GM23338 (cell line): ENCODE measurements around the gene ATP6V0A4. TPM values are rescaled to one million over a fixed set of nuclear protein-coding genes. Genes with fewer than 3 reads are reported as not detected.

ENCODE experiments used
- ATAC-seq: fragments of 200-7000 bp; cut with Tn5 transposase; 3 replicates; pipeline ENCODE4 v1.9.1; 2020
- DNase-seq: peaks from one replicate; pipeline ENCODE4 v3.0.0-alpha.2; 2015; ENCODE audit warnings: low spot score
- H2AFZ ChIP-seq: fragments of 200-600 bp; sonication (generic); 2 replicates; pipeline ENCODE4 v1.8.0; 2016; ENCODE audit warnings: antibody characterized with exemption, mild to moderate bottlenecking, moderate library complexity
- H3F3A ChIP-seq: fragments of 200-600 bp; sonication (generic); replicated peaks from 2 replicates; pipeline ENCODE4 v1.8.0; 2017; ENCODE audit warnings: antibody characterized with exemption, mixed run types, low read depth
- H3K27ac ChIP-seq: fragments of 200-600 bp; sonication (generic); 2 replicates; pipeline ENCODE4 v1.6.1; 2016; ENCODE audit warnings: low read depth
- H3K27me3 ChIP-seq: fragments of 200-600 bp; sonication (generic); 2 replicates; pipeline ENCODE4 v1.8.0; 2016; ENCODE audit warnings: mild to moderate bottlenecking, mixed run types, moderate library complexity; ENCODE audit not compliant: insufficient read depth
- H3K36me3 ChIP-seq: fragments of 200-600 bp; sonication (generic); 2 replicates; pipeline ENCODE4 v1.8.0; 2016; ENCODE audit warnings: mild to moderate bottlenecking; ENCODE audit not compliant: insufficient read depth
- H3K4me1 ChIP-seq: fragments of 200-600 bp; sonication (generic); 2 replicates; pipeline ENCODE4 v1.8.0; 2016; ENCODE audit warnings: mild to moderate bottlenecking, moderate library complexity; ENCODE audit not compliant: insufficient read depth
- H3K4me2 ChIP-seq: fragments of 200-600 bp; sonication (generic); 2 replicates; pipeline ENCODE4 v1.7.1; 2017; ENCODE audit warnings: mixed run types
- H3K4me3 ChIP-seq: fragments of 200-600 bp; sonication (generic); 2 replicates; pipeline ENCODE4 v1.6.1; 2016; ENCODE audit warnings: mixed run types
- H3K79me2 ChIP-seq: fragments of 200-600 bp; sonication (generic); replicated peaks from 2 replicates; pipeline ENCODE4 v1.8.0; 2017; ENCODE audit warnings: mild to moderate bottlenecking; ENCODE audit not compliant: insufficient read depth
- H3K9me2 ChIP-seq: fragments of 200-600 bp; sonication (generic); 2 replicates; pipeline ENCODE4 v1.8.0; 2017; ENCODE audit not compliant: insufficient read depth
- H4K20me1 ChIP-seq: fragments of 200-600 bp; sonication (generic); replicated peaks from 2 replicates; pipeline ENCODE4 v1.8.0; 2017; ENCODE audit warnings: mild to moderate bottlenecking; ENCODE audit not compliant: insufficient read depth
- H3K27ac Mint-ChIP-seq: 2 replicates; pipeline ENCODE4 v1.8.0; 2020; ENCODE audit warnings: inconsistent platforms, mild to moderate bottlenecking, moderate library complexity, mixed read lengths
- H3K27me3 Mint-ChIP-seq: 3 replicates; pipeline ENCODE4 v1.8.0; 2022; ENCODE audit warnings: low read depth, mild to moderate bottlenecking, moderate library complexity, mixed read lengths, inconsistent platforms; ENCODE audit not compliant: insufficient read depth, poor library complexity
- H3K36me3 Mint-ChIP-seq: 3 replicates; pipeline ENCODE4 v1.8.0; 2021; ENCODE audit warnings: low read depth, mild to moderate bottlenecking, inconsistent platforms, moderate library complexity, mixed read lengths
- H3K4me1 Mint-ChIP-seq: 3 replicates; pipeline ENCODE4 v1.8.0; 2020; ENCODE audit warnings: mild to moderate bottlenecking, inconsistent platforms, mixed read lengths
- H3K4me3 Mint-ChIP-seq: 3 replicates; pipeline ENCODE4 v1.8.0; 2021; ENCODE audit warnings: moderate library complexity, mild to moderate bottlenecking, inconsistent platforms, mixed read lengths
- H3K9me3 Mint-ChIP-seq: 3 replicates; pipeline ENCODE4 v1.8.0; 2020; ENCODE audit warnings: moderate library complexity, mild to moderate bottlenecking, inconsistent platforms, mixed read lengths
- CREB1 ChIP-seq: fragments of 250-450 bp; sonication (Bioruptor Pico); IDR thresholded peaks from 2 replicates; pipeline ENCODE4 v1.5.0; 2020; ENCODE audit warnings: low read depth, mild to moderate bottlenecking, moderate library complexity
- CTCF ChIP-seq, 2 experiments: fragments of 200-600 bp in 1 of 2; sonication (generic) in 1 of 2; conservative IDR thresholded peaks; 2 replicates each; pipeline versions ENCODE4 v1.5.1 to v1.6.1; 2016 to 2017; ENCODE audit warnings: antibody characterized with exemption in 2 of 2, low read depth in 2 of 2, mild to moderate bottlenecking in 2 of 2, moderate library complexity in 1 of 2
- ETS1 ChIP-seq: IDR thresholded peaks from 2 replicates; pipeline ENCODE4 v1.6.1; 2016; ENCODE audit warnings: antibody characterized with exemption
- EZH2 ChIP-seq: fragments of 200-600 bp; sonication (generic); IDR thresholded peaks from one replicate; pipeline ENCODE4 v1.8.0; 2017; ENCODE audit warnings: antibody characterized with exemption, mild to moderate bottlenecking, low read depth; ENCODE audit not compliant: unreplicated experiment
- EZH2phosphoT487 ChIP-seq: fragments of 200-600 bp; sonication (generic); IDR thresholded peaks from one replicate; pipeline ENCODE4 v1.8.1; 2018; ENCODE audit warnings: antibody characterized with exemption; ENCODE audit not compliant: unreplicated experiment
- JUNB ChIP-seq: IDR thresholded peaks from one replicate; pipeline ENCODE4 v1.6.1; 2016; ENCODE audit warnings: antibody characterized with exemption; ENCODE audit not compliant: unreplicated experiment
- NANOG ChIP-seq: IDR thresholded peaks from 2 replicates; pipeline ENCODE4 v1.6.1; 2016; ENCODE audit warnings: antibody characterized with exemption, borderline replicate concordance
- POLR2AphosphoS5 ChIP-seq: IDR thresholded peaks from 2 replicates; pipeline ENCODE4 v1.6.1; 2016; ENCODE audit warnings: antibody characterized with exemption, low read depth
- REST ChIP-seq: IDR thresholded peaks from one replicate; pipeline ENCODE4 v1.6.1; 2018; ENCODE audit warnings: antibody characterized with exemption; ENCODE audit not compliant: unreplicated experiment
- STAT1 ChIP-seq: IDR thresholded peaks from one replicate; pipeline ENCODE4 v1.6.1; 2016; ENCODE audit warnings: antibody characterized with exemption; ENCODE audit not compliant: unreplicated experiment
- ZNF114 ChIP-seq: fragments of 250-450 bp; sonication (Bioruptor Pico); IDR thresholded peaks from 2 replicates; pipeline ENCODE4 v1.5.0; 2020; ENCODE audit warnings: mild to moderate bottlenecking, moderate library complexity
- ZNF331 ChIP-seq: fragments of 250-450 bp; sonication (Bioruptor Pico); IDR thresholded peaks from 2 replicates; pipeline ENCODE4 v1.5.0; 2020; ENCODE audit warnings: low read depth, mild to moderate bottlenecking, moderate library complexity
- ZNF462 ChIP-seq: fragments of 250-450 bp; sonication (Bioruptor Pico); IDR thresholded peaks from 2 replicates; pipeline ENCODE4 v1.5.0; 2020; ENCODE audit warnings: mild to moderate bottlenecking, moderate library complexity
- polyA plus RNA-seq: library from polyadenylated mRNA; unstranded; fragments of >200 nt; fragmentation: Nextera tagmentation; extraction: Ambion mirVana; gene quantifications from 2 replicates; pipeline ENCODE4 v1.2.1, GENCODE V29; 2016
- total RNA-seq: library from RNA; depleted of rRNA; stranded (reverse); fragments of >200 nt; shearing (Covaris generic); gene quantifications from 2 replicates; pipeline ENCODE4 v1.2.3, GENCODE V29; 2014

Gene ATP6V0A4
- total and polyA plus RNA-seq, 2 experiments from 2014 or later: 0.10 to 1.3 TPM

- H3K27ac Mint-ChIP-seq: 0 out of 2 replicates have a peak overlapping the region, but pooled peaks have one; percentile 73
- ATAC-seq (no peak), DNase-seq (no peak)
- H3F3A ChIP-seq: no peaks in the 10 kb centered on the region
- no peak overlapping the region for H3K27ac ChIP-seq
- no peaks in the 10 kb centered on the region for H3K27me3 ChIP-seq
- H3K36me3 ChIP-seq: no peaks in the 10 kb centered on the region
- no peaks in the 10 kb centered on the region for H3K9me2 ChIP-seq
- H3K79me2 ChIP-seq: no peaks in the 10 kb centered on the region
- H3K27me3 Mint-ChIP-seq: peaks cover 4% of the 10 kb centered on the region
- H3K4me2 ChIP-seq: no peak overlapping the region
- H4K20me1 ChIP-seq: no peaks in the 10 kb centered on the region
- H3K4me1 ChIP-seq: peaks cover 14% of the 10 kb centered on the region
- no peaks in the 10 kb centered on the region for H3K36me3 Mint-ChIP-seq
- H3K4me3 Mint-ChIP-seq: no peak overlapping the region
- H3K4me3 ChIP-seq: no peak overlapping the region
- H3K4me1 Mint-ChIP-seq: peaks cover 29% of the 10 kb centered on the region
- TF ChIP-seq CTCF (conservative IDR thresholded peaks at IDR 0.05; ENCODE audit: low read depth in 2 of 2) (no peak), REST (no peak), POLR2AphosphoS5 (no peak), JUNB (no peak), ZNF462 (no peak), ZNF114 (CRISPR knock-in tag) (no peak), STAT1 (no peak), ETS1 (no peak), NANOG (no peak), EZH2phosphoT487 (no peak), CREB1 (CRISPR knock-in tag) (no peak), ZNF331 (CRISPR knock-in tag) (no peak), EZH2 (no peak)
- no peaks in the 10 kb centered on the region for H3K9me3 Mint-ChIP-seq
- peak overlapping the region; percentile 81; the same call in 1 of the 2 replicates for H2AFZ ChIP-seq
Measured at GRCh38 chr7:138755842-138756590, 42.0 kb downstream of the ATP6V0A4 start.
